ENCODE results near the gene FLAD1. TPM values are rescaled to one million over a fixed set of nuclear protein-coding genes. Genes with fewer than 3 reads are reported as not detected.

The FLAD1 gene
- total RNA-seq, 1 experiment from 2014 or later = 60.4 TPM

- DNase-seq (ENCODE audit: extremely low read depth, low read depth) = no peak
These were observed 31.8 kb downstream of the FLAD1 start for GRCh38 chr1:155014709-155015508.

GRCh38 chr1:155015527-155016230 lies 32.5 kb downstream of the FLAD1 start:
- DNase-seq (ENCODE audit: extremely low read depth, low read depth) = no peak

DNA sequence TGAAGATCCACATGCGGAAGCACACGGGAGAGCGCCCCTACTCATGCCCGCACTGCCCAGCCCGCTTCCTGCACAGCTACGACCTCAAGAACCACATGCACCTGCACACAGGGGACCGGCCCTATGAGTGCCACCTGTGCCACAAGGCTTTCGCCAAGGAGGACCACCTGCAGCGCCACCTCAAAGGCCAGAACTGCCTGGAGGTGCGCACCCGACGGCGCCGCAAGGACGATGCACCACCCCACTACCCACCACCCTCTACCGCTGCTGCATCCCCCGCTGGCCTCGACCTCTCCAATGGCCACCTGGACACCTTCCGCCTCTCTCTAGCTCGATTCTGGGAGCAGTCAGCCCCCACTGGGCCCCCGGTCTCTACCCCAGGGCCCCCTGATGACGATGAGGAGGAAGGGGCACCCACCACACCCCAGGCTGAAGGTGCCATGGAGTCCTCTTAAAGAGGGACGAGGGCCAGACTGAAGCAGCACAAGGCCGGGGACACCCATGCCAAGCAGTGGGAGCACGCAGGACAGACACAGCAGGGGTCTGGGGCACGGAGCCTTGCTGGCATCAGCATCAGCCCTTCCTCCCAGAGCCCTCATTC lies 33.2 kb downstream of the FLAD1 start:
- no peak for DNase-seq (ENCODE audit: extremely low read depth, low read depth)

GRCh38 chr1:155017041-155017945 lies 34.1 kb downstream of the FLAD1 start:
- DNase-seq (ENCODE audit: extremely low read depth, low read depth) = peak; percentile 97

DNA sequence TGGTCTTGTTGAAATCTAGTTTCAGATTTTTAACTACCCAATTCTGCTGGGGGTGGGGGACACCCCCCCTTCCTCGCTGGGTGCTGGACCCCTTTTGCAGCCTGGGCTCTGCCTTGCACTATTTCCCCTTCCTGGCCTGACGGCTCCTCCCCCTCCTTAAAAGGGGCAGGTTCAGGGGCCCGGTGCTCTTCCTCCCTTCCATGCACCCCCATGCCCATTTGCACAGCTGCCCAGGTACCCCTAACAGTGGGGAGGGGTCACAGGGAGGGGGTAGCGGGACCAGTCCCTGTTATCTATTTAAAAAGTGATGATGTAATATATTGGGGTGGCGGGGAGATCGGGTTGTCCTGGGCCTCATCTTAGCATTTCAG lies 34.8 kb downstream of the FLAD1 start:
- DNase-seq (ENCODE audit: extremely low read depth, low read depth) = no peak

DNA sequence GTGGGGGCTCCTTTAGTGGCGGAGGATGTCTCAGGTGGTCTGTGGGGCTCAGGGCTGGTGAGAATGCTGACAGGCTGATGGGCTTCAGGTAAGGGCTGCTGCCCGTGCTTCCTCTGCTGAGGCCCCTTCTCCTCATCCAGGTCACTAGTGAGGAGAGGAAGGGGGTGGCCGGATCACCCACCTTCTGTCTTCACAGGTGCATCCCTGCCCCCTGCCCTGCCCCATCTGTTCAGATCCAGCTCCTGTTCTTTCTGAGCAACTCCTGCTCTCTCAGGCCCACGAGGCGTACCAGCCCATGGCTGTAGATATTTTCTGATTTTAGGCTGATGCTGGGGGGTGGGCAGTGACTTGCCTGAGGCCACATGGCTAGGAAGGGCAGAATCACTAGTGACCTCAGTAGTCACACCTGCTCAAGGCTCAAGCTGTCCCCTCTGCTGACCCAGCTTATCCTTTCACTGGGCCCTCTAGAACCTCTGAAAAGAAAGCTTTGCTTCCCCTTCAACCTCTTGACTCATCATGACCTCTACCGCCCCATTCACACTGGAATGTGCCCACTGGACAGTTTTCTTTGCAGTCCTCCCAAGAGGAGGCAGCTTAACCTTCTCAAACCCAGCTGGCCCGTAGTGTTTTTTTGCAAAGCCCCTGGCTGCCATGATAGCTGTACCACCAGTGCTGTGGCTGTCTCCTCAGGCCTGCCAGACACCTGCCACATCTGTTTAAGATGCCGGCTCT lies 35.6 kb downstream of the FLAD1 start:
- no peak for DNase-seq (ENCODE audit: extremely low read depth, low read depth)

DNA sequence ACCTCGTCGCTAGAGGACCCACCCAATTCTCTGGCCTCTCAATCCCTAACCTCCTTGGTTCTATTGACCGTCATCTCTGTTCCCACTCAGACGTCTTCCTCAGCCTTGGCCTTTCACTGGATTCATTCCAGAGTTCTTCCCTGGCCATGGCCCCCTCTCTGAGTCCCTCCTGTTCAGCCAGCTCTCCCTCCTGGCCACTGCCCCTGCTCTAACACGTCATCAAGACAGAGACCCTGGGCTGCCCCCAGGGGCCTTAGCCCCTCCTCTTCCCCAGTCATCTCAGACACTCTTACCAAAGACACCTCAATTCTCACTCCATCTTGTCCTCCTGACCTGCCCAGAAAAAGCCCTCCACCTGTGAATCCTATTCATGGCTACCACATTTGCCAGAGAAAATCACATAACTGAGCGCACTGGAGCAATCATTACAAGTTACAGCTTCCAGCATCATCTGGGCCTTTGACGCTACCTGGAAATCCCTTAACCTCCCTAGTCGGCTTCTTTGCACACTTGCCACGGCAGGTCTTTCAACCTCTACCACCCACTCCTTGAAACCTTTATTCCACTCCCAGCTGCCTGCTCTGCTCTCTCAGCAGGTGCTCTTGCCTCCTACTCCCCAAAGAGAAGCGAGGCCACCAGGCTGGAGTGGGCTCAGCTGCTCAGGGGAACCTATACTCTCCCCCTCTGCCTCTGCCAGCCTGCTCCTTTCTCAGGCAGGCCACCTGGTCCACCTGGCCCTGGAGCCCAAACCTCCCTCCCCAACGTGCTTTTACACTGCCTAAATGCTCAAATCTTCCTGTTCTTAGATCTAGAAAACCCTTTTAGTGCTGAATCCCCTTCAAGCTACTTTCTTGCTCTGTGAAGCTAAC lies 36.5 kb downstream of the FLAD1 start:
- DNase-seq (ENCODE audit: extremely low read depth, low read depth) = no peak

GRCh38 chr1:155022136-155022926 lies 39.2 kb downstream of the FLAD1 start:
- no peak for DNase-seq (ENCODE audit: extremely low read depth, low read depth)

DNA sequence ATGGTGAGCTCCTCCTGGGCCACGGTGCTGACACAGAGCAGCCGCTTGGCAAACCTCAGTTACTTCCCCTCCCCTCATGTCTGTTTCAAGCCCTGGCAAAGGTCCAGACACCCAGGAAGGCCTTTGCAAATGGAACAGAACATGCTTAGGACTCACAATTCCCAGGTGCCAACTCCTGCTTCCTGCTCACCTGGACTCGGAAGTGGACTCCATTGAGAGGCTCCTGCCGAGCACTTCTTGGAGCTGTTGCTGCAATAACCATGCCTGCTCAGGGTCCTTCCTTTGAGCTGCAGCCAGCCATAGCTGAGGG lies 39.7 kb downstream of the FLAD1 start:
- DNase-seq (ENCODE audit: extremely low read depth, low read depth) = no peak

- DNase-seq (ENCODE audit: extremely low read depth, low read depth) = no peak
These were observed 40.5 kb downstream of the FLAD1 start for GRCh38 chr1:155023627-155024026.

DNA sequence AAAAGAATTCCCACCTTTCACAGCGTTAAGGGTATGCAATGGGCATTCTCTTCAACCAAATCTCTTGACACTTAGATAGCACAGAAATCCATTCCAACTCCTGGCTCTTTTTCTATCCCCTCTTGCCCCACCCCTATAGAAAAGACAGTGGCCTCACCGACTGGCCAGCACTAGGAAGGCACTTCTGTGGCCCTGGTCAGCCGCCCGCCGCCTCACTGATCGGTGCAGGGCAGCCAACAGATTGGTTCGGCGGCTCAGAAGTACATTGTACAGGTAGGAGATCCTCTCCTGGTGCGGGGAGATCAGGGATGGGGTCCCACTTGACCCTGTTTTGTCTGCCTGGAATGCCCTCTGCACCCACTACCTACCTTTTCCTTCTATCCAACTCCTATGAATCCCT lies 41.2 kb downstream of the FLAD1 start:
- no peak for DNase-seq (ENCODE audit: extremely low read depth, low read depth)

- DNase-seq (ENCODE audit: extremely low read depth, low read depth) = no peak
These were observed 43.0 kb downstream of the FLAD1 start for GRCh38 chr1:155026154-155026553.

- DNase-seq (ENCODE audit: extremely low read depth, low read depth) = no peak
These were observed 43.4 kb downstream of the FLAD1 start for GRCh38 chr1:155026588-155026987.

DNA sequence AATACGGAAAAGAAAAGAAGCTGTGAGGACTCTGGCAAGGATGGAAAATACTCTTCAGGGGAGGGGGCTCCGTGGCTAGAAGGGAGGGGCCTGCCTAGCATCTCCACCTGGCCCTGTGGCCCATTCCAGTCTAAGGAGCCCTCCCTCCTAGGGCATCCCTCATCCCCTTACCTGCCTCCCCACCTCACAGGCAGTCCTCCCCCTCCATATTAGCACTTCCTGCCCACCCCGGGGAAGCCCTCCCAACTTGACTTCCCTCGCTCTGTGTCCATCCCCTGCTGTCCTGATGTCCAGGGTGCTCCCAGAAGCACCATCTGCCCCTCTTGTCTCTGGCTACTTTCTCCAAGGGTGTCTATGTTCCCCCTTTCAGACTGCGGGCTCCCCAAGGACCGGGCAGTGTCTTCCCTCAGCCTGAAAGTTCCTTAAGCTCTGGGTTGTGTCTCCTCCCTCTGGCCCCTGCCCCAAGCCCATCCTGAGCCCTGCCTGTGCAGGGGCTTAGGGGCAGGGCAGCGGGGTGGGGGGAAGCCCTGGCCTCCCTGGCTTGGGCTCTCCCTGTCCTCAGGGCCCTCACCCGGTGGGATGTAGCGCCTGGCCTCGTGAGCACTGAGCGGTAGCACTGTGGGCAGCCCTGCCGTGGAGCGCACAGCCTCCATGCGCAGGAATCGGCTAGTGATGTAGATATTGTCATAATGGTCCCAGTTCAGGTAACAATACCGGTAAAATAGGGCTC lies 46.5 kb downstream of the FLAD1 start:
- DNase-seq (ENCODE audit: extremely low read depth, low read depth) = no peak

DNA sequence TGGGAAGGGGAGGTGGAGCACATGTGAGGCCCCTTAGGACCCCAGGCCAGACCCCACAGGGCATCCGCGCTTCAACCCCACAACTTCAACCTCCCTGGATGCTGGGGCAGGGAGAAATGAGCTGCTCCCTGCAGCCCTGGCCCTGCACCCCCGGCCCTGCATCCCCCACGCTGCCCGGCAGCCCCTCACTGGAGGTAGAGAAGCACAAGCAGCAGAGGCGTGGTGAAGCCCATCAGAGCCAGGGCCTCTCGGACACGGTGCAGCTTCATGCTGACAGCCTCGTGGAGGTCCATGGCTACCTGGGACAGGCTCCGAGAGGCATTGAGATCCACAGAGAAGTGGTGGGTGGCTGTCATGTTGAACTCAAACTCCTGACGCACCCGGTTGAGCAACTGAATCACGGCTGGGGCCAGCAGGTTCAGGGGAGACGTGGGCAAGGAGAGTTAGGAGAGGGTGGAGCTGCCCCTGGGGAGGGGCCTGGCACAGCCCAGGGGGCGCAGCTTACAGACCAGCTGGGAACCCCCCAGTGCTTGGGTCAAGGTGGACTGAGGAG lies 47.2 kb downstream of the FLAD1 start:
- DNase-seq (ENCODE audit: extremely low read depth, low read depth) = no peak

DNA sequence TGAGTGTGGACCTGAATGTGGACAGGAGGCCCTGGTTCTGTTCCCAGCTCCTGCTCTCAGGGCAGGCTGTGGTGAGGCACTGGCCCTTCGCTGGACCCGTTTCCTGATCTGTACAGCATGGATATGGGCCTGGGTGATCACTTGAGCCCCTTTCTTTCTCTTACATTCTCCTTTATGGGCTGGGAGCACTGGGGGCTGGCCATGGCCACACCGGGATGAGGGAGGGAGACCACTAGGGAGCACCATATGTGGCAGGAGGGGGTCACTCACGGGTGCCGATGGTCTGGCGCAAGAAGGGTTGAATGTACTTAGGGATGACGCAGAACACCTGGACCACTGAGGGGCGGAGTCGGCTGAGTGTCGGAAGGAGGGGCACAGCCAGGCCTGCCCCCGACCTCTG lies 47.8 kb downstream of the FLAD1 start:
- DNase-seq (ENCODE audit: extremely low read depth, low read depth) = no peak

- DNase-seq (ENCODE audit: extremely low read depth, low read depth) = no peak
These were observed 49.7 kb downstream of the FLAD1 start for GRCh38 chr1:155032886-155033285.

DNA sequence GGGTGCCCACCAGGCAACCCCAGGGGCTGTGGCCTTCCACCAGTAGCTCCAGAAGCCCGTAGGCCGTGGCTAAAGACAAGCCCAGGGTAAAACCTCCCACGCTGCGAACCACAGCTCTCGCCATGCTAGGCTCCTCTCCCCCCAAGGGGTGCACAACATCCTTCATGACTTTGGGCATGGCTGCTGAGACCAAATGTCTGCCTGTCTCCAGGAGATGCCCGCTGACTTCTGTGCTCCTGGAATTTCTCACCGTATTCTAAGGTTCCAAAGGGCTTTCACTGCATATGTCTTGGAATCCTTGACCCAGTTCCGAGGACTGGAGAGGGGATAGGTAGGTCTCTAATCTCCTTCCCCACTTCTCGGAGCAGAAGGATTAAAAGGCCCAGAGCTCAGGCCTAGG lies 50.4 kb downstream of the FLAD1 start, which contains the start of the genes DCST1 and DCST2:
DCST1 (plus strand) TSS at position 301 of the 400 bp plus-strand sequence. CDS start 213 bp downstream, outside the sequence.
DCST2 (minus strand) TSS at position 258 of the 400 bp plus-strand sequence; CDS start at position 178, 80 bp downstream.
- DNase-seq (ENCODE audit: extremely low read depth, low read depth) = no peak

Data from NCI-H460 (cell line).